BE2C (cell line): ENCODE measurements around the gene DRD2.

Source experiments
- DNase-seq: peaks from one replicate; pipeline ENCODE4 v3.0.0-alpha.2; 2020
- H3K27me3 ChIP-seq: fragments of 250-450 bp; sonication (Bioruptor Pico); 2 replicates; pipeline ENCODE4 v1.5.1; 2020; ENCODE audit warnings: mild to moderate bottlenecking
- H3K36me3 ChIP-seq: fragments of 250-450 bp; sonication (Bioruptor Pico); 2 replicates; pipeline ENCODE4 v1.5.1; 2020; ENCODE audit warnings: mild to moderate bottlenecking
- H3K4me1 ChIP-seq: fragments of 250-450 bp; sonication (Bioruptor Pico); 2 replicates; pipeline ENCODE4 v1.5.1; 2020
- H3K4me3 ChIP-seq: 2 replicates; pipeline ENCODE4 v1.5.1; 2011; ENCODE audit warnings: low read depth, low read length
- H3K9me3 ChIP-seq: fragments of 250-450 bp; sonication (Bioruptor Pico); 2 replicates; pipeline ENCODE4 v1.5.1; 2020
- TF ChIP-seq, protein P1 (sequence below): IDR thresholded peaks from 2 replicates; pipeline ENCODE4 v1.5.1; 2012; ENCODE audit warnings: mild to moderate bottlenecking, low read depth, low read length

DRD2 gene

DNA sequence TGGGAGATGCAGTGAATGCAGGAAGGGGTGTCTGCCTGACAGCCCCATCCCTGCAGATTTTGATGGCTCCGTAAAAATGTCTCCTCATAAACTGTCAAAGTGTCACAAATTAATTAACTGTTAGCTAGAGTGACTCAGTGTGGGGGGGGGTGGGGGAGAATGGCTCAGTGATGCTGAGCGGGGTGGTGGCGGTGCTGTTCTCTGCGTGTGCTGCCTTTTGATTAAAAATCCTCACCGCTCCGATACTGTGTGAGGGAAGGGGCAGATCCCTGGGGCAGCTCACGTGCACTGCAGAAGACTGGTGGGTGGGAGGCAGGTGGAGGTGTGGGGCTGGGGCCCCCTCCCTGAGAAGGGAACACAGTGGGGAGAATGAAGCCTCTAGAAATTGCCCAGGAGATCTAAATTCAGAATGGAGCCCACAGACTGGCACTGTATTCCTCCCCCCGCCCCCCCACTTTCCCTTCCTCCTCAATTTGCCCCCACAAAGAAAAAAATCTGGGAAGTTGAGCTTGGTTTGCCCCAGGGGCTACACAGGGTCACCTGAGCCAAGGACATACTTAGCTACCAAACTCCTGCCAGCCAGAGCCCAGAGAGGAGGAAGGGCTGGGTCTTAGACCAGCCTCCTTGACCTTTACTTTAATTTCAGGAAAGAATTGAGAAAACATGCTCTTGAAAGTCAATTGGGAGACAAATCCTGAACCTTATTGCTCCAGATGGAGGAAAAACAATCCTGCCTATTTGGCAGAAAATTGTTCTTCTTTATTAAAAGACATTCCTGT lies 39.8 kb downstream of the DRD2 start:
- TF ChIP-seq, protein P1, sequence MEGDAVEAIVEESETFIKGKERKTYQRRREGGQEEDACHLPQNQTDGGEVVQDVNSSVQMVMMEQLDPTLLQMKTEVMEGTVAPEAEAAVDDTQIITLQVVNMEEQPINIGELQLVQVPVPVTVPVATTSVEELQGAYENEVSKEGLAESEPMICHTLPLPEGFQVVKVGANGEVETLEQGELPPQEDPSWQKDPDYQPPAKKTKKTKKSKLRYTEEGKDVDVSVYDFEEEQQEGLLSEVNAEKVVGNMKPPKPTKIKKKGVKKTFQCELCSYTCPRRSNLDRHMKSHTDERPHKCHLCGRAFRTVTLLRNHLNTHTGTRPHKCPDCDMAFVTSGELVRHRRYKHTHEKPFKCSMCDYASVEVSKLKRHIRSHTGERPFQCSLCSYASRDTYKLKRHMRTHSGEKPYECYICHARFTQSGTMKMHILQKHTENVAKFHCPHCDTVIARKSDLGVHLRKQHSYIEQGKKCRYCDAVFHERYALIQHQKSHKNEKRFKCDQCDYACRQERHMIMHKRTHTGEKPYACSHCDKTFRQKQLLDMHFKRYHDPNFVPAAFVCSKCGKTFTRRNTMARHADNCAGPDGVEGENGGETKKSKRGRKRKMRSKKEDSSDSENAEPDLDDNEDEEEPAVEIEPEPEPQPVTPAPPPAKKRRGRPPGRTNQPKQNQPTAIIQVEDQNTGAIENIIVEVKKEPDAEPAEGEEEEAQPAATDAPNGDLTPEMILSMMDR: no peak
- Histone ChIP-seq H3K4me3 (no peak overlapping the region), H3K9me3 (no peaks in the 10 kb centered on the region), H3K4me1 (peaks cover 12% of the 10 kb centered on the region), H3K27me3 (no peaks in the 10 kb centered on the region), H3K36me3 (no peaks in the 10 kb centered on the region)
- no peak for DNase-seq

DNA sequence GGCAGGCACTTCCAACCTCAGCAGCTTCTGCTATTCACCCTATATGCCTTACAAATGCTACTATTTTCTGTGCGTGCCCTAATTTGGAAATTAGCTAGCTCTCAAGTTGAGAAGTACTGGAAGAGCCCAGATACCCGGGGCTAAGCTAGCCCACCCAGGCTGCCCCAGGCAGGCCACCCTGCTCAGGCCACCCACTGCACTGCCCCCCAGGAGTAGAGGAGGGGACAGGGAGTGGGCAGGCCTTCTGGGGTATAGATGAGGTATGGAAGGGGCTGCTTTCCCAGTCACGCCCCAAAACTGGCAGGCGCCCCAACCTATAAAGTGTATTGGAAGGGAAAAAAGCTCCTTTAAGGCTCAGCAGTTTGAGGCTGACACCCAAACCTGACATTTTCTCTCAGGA lies 43.5 kb downstream of the DRD2 start:
- no peak for DNase-seq
- no peaks in the 10 kb centered on the region for H3K36me3 ChIP-seq
- H3K4me1 ChIP-seq: peaks cover 4% of the 10 kb centered on the region
- H3K9me3 ChIP-seq: no peaks in the 10 kb centered on the region
- H3K27me3 ChIP-seq: no peaks in the 10 kb centered on the region
- H3K4me3 ChIP-seq: no peak overlapping the region
- TF ChIP-seq, protein P1: no peak

DNA sequence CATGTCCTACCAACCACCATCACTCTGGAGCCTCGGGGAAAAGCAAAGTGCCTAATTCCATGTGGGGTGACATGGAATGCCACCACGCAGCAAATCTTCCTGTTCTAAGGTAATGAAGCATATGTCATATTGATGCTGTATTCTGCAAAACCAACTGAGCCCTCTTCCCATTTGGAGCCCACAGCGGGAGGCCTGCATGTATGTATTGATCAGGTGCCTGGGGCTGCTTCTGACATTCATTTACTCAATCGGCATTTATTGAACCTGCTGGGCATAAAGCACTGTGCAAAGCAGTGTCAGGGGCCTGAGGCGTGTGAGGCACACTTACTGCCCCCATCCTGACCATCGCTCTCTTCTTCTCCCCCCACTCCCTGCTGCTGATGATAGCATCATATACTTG lies 48.5 kb downstream of the DRD2 start:
- TF ChIP-seq, protein P1: no peak
- Histone ChIP-seq H3K9me3 (no peaks in the 10 kb centered on the region), H3K27me3 (no peaks in the 10 kb centered on the region), H3K4me3 (no peak overlapping the region), H3K4me1 (no peaks in the 10 kb centered on the region; the same call in 1 of the 2 replicates), H3K36me3 (no peaks in the 10 kb centered on the region)
- no peak for DNase-seq

DNA sequence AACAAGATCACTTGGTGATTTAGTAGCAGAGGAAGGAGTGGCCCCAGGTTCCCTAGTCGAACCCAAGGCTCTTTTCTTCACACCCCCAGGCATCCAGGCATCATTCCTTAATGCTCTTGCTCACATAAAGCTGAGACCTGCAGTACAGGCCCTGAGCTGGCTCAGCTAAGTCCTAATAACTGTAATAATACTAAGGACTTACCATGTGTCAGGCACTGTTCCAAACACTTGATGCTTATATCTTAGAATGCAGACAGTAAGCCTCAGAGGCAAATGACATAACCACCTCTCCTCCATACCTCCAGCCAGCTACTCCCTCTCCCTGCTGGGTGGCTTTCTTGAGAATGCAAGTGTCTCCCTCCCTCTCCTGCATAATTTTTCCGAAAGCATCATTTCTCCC lies 54.4 kb downstream of the DRD2 start:
- H3K4me1 ChIP-seq: no peaks in the 10 kb centered on the region
- H3K4me3 ChIP-seq: no peak overlapping the region
- no peaks in the 10 kb centered on the region for H3K9me3 ChIP-seq
- TF ChIP-seq, protein P1: no peak
- H3K27me3 ChIP-seq: no peaks in the 10 kb centered on the region
- DNase-seq: no peak
- peaks cover 3% of the 10 kb centered on the region; the same call in 1 of the 2 replicates for H3K36me3 ChIP-seq

DNA sequence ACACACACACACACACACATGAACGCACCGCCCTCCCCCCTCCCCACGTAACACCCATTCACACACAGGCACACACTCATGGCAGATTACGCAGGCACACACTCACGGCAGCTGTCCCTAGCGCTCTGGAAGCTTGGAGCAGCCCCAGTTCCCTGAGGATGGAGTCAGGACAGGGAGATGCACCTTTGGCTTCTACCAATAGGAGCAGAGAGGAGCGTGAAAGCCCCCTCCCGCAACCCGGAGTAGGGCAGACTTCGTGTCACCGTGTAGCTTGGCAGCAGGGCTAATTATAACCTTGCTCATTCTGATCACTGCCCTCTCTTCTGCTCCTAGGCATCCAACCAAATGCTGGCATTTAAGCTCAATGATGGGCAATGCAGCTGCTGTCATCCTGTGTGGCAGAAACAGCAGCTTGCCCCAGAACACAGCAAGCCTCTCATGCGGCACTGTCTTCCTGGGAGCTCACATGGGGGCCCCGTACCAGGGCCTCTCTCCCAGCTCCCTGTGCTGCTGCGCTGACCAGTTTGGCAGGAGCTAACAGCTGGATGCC lies 55.7 kb downstream of the DRD2 start:
- no peak for DNase-seq
- TF ChIP-seq, protein P1: no peak

DNA sequence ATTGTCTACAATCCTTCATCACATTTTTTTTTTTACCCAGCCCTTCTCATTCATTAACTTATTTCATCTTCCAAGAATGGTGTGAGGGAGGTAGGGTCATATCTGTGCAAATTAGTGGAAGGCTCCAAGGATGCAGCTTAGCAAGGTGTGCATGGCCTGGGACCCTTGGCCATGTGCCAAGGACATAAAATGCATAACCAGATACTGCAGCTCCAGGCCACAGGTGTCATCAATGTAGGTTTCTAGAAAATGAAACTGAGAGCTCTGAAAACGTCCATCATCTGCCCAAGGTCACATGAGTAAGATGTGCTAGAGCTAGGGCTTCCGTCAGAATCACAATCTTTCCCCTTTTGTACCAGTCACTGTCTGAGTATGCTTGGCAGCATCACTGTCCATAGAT lies 57.8 kb downstream of the DRD2 start:
- no peak for DNase-seq
- Histone ChIP-seq H3K27me3 (no peaks in the 10 kb centered on the region), H3K4me1 (no peaks in the 10 kb centered on the region), H3K36me3 (peaks cover 3% of the 10 kb centered on the region; the same call in 1 of the 2 replicates), H3K9me3 (no peaks in the 10 kb centered on the region), H3K4me3 (no peak overlapping the region)
- TF ChIP-seq, protein P1: no peak

More for the DNA sequence above, 55.7 kb downstream of the DRD2 start:
- peaks cover 3% of the 10 kb centered on the region; the same call in 1 of the 2 replicates for H3K36me3 ChIP-seq
- no peaks in the 10 kb centered on the region for H3K9me3 ChIP-seq
- H3K4me1 ChIP-seq: no peaks in the 10 kb centered on the region
- H3K27me3 ChIP-seq: no peaks in the 10 kb centered on the region
- no peak overlapping the region for H3K4me3 ChIP-seq
